ENCODE measurements around the gene RAPGEF6. TPM values are rescaled to one million over a fixed set of nuclear protein-coding genes. Genes with fewer than 3 reads are reported as not detected.
"Not testable (repeated sequence)": the region's sequence is repeated elsewhere in the genome, so short reads cannot be mapped to it uniquely, and the experiment has no call there.

Gene RAPGEF6
- total RNA-seq, 4 donors from 2014 or later: 14.0 to 23.7 (median 17.9) TPM

GRCh38 chr5:131605086-131605485, 29.9 kb downstream of the RAPGEF6 start:
- WGBS, 2 donors (ENCODE audit: low coverage in 1 of 2): 78 to 96% methylated on average over 2 of the region's 2 CpGs
- Histone ChIP-seq H3K4me1 (peaks cover 0 to 29% (median 0%) of the 10 kb centered on the region in 3 donors), H3K36me3 (peaks cover 0 to 18% of the 10 kb centered on the region in 2 donors), H3K27me3 (no peaks in the 10 kb centered on the region), H3K9me3 (no peaks in the 10 kb centered on the region), H3K4me3 (no peak overlapping the region), H3K27ac (no peak overlapping the region)
- TF ChIP-seq POLR2AphosphoS5 (IDR thresholded peaks at IDR 0.05) (no peak), POLR2A (IDR thresholded peaks at IDR 0.05) (no peak), EP300 (IDR thresholded peaks at IDR 0.05) (no peak)
- TF ChIP-seq, protein P1, sequence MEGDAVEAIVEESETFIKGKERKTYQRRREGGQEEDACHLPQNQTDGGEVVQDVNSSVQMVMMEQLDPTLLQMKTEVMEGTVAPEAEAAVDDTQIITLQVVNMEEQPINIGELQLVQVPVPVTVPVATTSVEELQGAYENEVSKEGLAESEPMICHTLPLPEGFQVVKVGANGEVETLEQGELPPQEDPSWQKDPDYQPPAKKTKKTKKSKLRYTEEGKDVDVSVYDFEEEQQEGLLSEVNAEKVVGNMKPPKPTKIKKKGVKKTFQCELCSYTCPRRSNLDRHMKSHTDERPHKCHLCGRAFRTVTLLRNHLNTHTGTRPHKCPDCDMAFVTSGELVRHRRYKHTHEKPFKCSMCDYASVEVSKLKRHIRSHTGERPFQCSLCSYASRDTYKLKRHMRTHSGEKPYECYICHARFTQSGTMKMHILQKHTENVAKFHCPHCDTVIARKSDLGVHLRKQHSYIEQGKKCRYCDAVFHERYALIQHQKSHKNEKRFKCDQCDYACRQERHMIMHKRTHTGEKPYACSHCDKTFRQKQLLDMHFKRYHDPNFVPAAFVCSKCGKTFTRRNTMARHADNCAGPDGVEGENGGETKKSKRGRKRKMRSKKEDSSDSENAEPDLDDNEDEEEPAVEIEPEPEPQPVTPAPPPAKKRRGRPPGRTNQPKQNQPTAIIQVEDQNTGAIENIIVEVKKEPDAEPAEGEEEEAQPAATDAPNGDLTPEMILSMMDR (IDR thresholded peaks at IDR 0.05): no peak
- ATAC-seq: no peak

- Histone ChIP-seq H3K9me3 (no peaks in the 10 kb centered on the region), H3K4me3 (no peak overlapping the region), H3K36me3 (no peaks in the 10 kb centered on the region), H3K4me1 (peaks cover 0 to 23% (median 7%) of the 10 kb centered on the region in 3 donors), H3K27me3 (no peaks in the 10 kb centered on the region), H3K27ac (no peak overlapping the region)
- whole genome bisulfite sequencing, 2 donors (ENCODE audit: low coverage in 1 of 2): 69 to 95% methylated on average over 6 to 8 of the region's 8 CpGs
- TF ChIP-seq, protein P1 (IDR thresholded peaks at IDR 0.05): no peak
- no peak for TF ChIP-seq POLR2AphosphoS5 (IDR thresholded peaks at IDR 0.05)
- no peak for TF ChIP-seq POLR2A (IDR thresholded peaks at IDR 0.05)
- no peak for TF ChIP-seq EP300 (IDR thresholded peaks at IDR 0.05)
- ATAC-seq: no peak
Observed at GRCh38 chr5:131595088-131596033, 39.7 kb downstream of the RAPGEF6 start.

- Histone ChIP-seq H3K36me3 (no peaks in the 10 kb centered on the region), H3K4me3 (no peak overlapping the region), H3K4me1 (peaks cover 0 to 23% (median 7%) of the 10 kb centered on the region in 3 donors), H3K9me3 (no peaks in the 10 kb centered on the region), H3K27ac (no peak overlapping the region), H3K27me3 (no peaks in the 10 kb centered on the region)
- no peak for ATAC-seq
- TF ChIP-seq POLR2AphosphoS5 (IDR thresholded peaks at IDR 0.05) (no peak), EP300 (IDR thresholded peaks at IDR 0.05) (no peak), POLR2A (IDR thresholded peaks at IDR 0.05) (no peak)
- TF ChIP-seq, protein P1 (IDR thresholded peaks at IDR 0.05): no peak
- 50 to 80% methylated on average over 1 of the region's 2 CpGs for WGBS, 2 donors (ENCODE audit: low coverage in 1 of 2)
Observed at GRCh38 chr5:131593921-131594320, 41.1 kb downstream of the RAPGEF6 start.

- not testable (repeated sequence) for ATAC-seq
- WGBS, 2 donors (ENCODE audit: low coverage in 1 of 2): 52 to 75% methylated on average over 2 of the region's 2 CpGs
Observed at GRCh38 chr5:131593436-131593835, 41.6 kb downstream of the RAPGEF6 start.

GRCh38 chr5:131589510-131590348, 45.3 kb downstream of the RAPGEF6 start:
- H3K9me3 ChIP-seq: no peaks in the 10 kb centered on the region
- no peak overlapping the region for H3K4me3 ChIP-seq
- H3K36me3 ChIP-seq: peaks cover 0 to 3% of the 10 kb centered on the region in 2 donors
- ATAC-seq: no peak
- no peaks in the 10 kb centered on the region for H3K27me3 ChIP-seq
- WGBS, 2 donors (ENCODE audit: low coverage in 1 of 2): 67 to 68% methylated on average over 5 of the region's 5 CpGs
- peaks cover 0 to 17% (median 7%) of the 10 kb centered on the region in 3 donors for H3K4me1 ChIP-seq
- TF ChIP-seq, protein P1 (IDR thresholded peaks at IDR 0.05): peak; percentile 71 to 93 (median 82)
- TF ChIP-seq POLR2A (IDR thresholded peaks at IDR 0.05): no peak
- H3K27ac ChIP-seq: no peak overlapping the region

More at GRCh38 chr5:131593436-131593835, 41.6 kb downstream of the RAPGEF6 start:
- not testable (repeated sequence) for H3K9me3 ChIP-seq, H3K27me3 ChIP-seq, H3K4me3 ChIP-seq, H3K27ac ChIP-seq, H3K36me3 ChIP-seq
- peaks cover 0 to 22% (median 7%) of the 10 kb centered on the region in 3 donors for H3K4me1 ChIP-seq
